ENCODE data around the gene MCHR1.

DNA sequence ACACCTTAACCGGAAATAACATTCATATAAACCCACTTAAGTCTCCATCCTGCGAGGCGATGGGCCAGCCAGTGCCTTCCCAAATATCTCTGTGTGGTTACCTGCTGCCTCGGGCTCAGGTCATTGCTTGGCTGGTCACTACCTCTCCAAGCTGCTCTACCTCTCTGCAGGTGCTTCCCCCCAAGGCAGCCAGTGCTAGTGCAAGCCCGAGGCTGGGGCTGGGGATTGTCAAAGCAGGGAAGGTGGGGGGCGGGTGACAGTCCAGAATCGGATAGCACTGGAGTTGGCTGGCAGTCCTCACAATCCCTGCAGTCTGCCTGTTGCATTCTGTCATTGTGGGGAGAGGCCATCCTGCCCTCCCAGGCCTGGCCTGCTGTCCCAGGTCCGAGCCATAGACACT lies 11.1 kb downstream of the MCHR1 start:
- TF ChIP-seq EZH2 (IDR thresholded peaks at IDR 0.05) (no peak), ZFX (IDR thresholded peaks at IDR 0.05) (no peak), POLR2AphosphoS5 (IDR thresholded peaks at IDR 0.05; ENCODE audit: low read depth, low read length) (no peak), ZNF274 (IDR thresholded peaks at IDR 0.05; ENCODE audit: low read depth, low read length) (no peak), EGR1 (IDR thresholded peaks at IDR 0.05; ENCODE audit: low read depth) (no peak)
- TF ChIP-seq, protein P1, sequence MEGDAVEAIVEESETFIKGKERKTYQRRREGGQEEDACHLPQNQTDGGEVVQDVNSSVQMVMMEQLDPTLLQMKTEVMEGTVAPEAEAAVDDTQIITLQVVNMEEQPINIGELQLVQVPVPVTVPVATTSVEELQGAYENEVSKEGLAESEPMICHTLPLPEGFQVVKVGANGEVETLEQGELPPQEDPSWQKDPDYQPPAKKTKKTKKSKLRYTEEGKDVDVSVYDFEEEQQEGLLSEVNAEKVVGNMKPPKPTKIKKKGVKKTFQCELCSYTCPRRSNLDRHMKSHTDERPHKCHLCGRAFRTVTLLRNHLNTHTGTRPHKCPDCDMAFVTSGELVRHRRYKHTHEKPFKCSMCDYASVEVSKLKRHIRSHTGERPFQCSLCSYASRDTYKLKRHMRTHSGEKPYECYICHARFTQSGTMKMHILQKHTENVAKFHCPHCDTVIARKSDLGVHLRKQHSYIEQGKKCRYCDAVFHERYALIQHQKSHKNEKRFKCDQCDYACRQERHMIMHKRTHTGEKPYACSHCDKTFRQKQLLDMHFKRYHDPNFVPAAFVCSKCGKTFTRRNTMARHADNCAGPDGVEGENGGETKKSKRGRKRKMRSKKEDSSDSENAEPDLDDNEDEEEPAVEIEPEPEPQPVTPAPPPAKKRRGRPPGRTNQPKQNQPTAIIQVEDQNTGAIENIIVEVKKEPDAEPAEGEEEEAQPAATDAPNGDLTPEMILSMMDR (IDR thresholded peaks at IDR 0.05 in 2 of 3, conservative IDR thresholded peaks at IDR 0.05 in 1 of 3; ENCODE audit: borderline replicate concordance in 1 of 3, insufficient read depth in 1 of 3, low read depth in 2 of 3, low read length in 2 of 3) = no peak
